ENCODE results near the gene MYH1. TPM values are rescaled to one million over a fixed set of nuclear protein-coding genes. Genes with fewer than 3 reads are reported as not detected.

MYH1 gene
- total and polyA plus RNA-seq, 9 of the 15 experiments (the other 6 are each of a cell fraction or from before 2014, with no cell fraction given) = not detected

- TF ChIP-seq FOXP4 (CRISPR knock-in tag; IDR thresholded peaks at IDR 0.05; ENCODE audit: borderline replicate concordance) = no peak
- TF ChIP-seq ZNF133 (CRISPR knock-in tag; IDR thresholded peaks at IDR 0.05) = no peak
- TF ChIP-seq MED1 (CRISPR knock-in tag; IDR thresholded peaks at IDR 0.05; ENCODE audit: borderline replicate concordance) = no peak
- TF ChIP-seq BRD9 (IDR thresholded peaks at IDR 0.05; ENCODE audit: low read depth, partially characterized antibody) = no peak
- no peak for TF ChIP-seq MCM3 (IDR thresholded peaks at IDR 0.05)
- no peak for TF ChIP-seq TSC22D4 (tag; IDR thresholded peaks at IDR 0.05)
- no peak for TF ChIP-seq SETDB1 (IDR thresholded peaks at IDR 0.05; ENCODE audit: low read length)
- TF ChIP-seq CAMTA2 (CRISPR knock-in tag; conservative IDR thresholded peaks at IDR 0.05) = no peak
- no peak for TF ChIP-seq ZBTB49 (CRISPR knock-in tag; IDR thresholded peaks at IDR 0.05; ENCODE audit: borderline replicate concordance)
- no peak for TF ChIP-seq ARID2 (IDR thresholded peaks at IDR 0.05)
- no peak for TF ChIP-seq BDP1 (IDR thresholded peaks at IDR 0.05; ENCODE audit: insufficient read depth, insufficient read length)
- no peak for TF ChIP-seq RREB1 (CRISPR knock-in tag; IDR thresholded peaks at IDR 0.05)
- TF ChIP-seq CREB3 (tag; conservative IDR thresholded peaks at IDR 0.05; ENCODE audit: low read depth) = no peak
- no peaks in the 10 kb centered on the region for H3K4me1 ChIP-seq (replicated peaks in 1 of 2; ENCODE audit: control insufficient read depth in 2 of 2, insufficient read depth in 2 of 2, low read length in 2 of 2)
- in situ Hi-C loops (cut with MboI) = no loop called here
- no peaks in the 10 kb centered on the region for H3K9me1 ChIP-seq (ENCODE audit: control insufficient read depth, insufficient read depth, low read length)
- WGBS (ENCODE audit: insufficient coverage, low coverage, missing lambda C conversion rate) = 0% methylated on average over 1 of the region's 1 CpG
- ATAC-seq = no peak
- CTCF ChIA-PET (ENCODE audit: low intra/inter-chr PET ratio) = no interaction called here
- no peak for FAIRE-seq
- H3K9ac ChIP-seq (ENCODE audit: insufficient read depth in 1 of 2, low read depth in 2 of 2, low read length in 2 of 2) = no peak overlapping the region
- H3K27me3 ChIP-seq (ENCODE audit: control insufficient read depth in 2 of 2, insufficient read depth in 2 of 2, low read length in 2 of 2) = no peaks in the 10 kb centered on the region
- H4K20me1 ChIP-seq (replicated peaks; ENCODE audit: control insufficient read depth, insufficient read depth, low read length) = no peaks in the 10 kb centered on the region
- no peaks in the 10 kb centered on the region for H3K79me2 ChIP-seq (ENCODE audit: control insufficient read depth, insufficient read depth, low read length)
- intact Hi-C loops (cut with micrococcal nuclease) = no loop called here
- no peak overlapping the region for H3K27ac ChIP-seq (ENCODE audit: extremely low read depth, low read depth, low read length)
- H3K4me3 ChIP-seq = no peak overlapping the region
- no peak overlapping the region for H2AFZ ChIP-seq (ENCODE audit: low read depth, low read length)
- no TSS peak for BruUV-seq (replicated peaks)
- H3K9me3 ChIP-seq (replicated peaks; ENCODE audit: control insufficient read depth, insufficient read depth, low read depth, low read length) = no peaks in the 10 kb centered on the region
- no peaks in the 10 kb centered on the region for H3K36me3 ChIP-seq (ENCODE audit: control insufficient read depth, insufficient read depth, low read length)
- DNase-seq (ENCODE audit: extremely low read depth in 1 of 4, low spot score in 3 of 4) = no peak
- POLR2A ChIA-PET = interaction anchor here (0.7 kb wide), 1 partner anchor 21 kb away, joined by 4 read pairs; no protein-coding TSS in a partner anchor
- H3K4me2 ChIP-seq (ENCODE audit: insufficient read depth, low read length) = no peak overlapping the region
Measured at GRCh38 chr17:10557422-10557821, 39.1 kb upstream of the MYH1 start.
